Keratinocyte (primary cell): Measurements from ENCODE around the gene ASTN1. TPM values are rescaled to one million over a fixed set of nuclear protein-coding genes. Genes with fewer than 3 reads are reported as not detected.

Experiments used
- DNase-seq: peaks from one replicate; pipeline ENCODE4 v3.0.0-alpha.2; 2011; ENCODE audit warnings: low read depth, missing footprints, low spot score
- FAIRE-seq: peaks from 2 replicates; lab custom pipeline; 2011; peaks lifted over from hg19 to GRCh38; lab: Jason Lieb, UNC
- H2AFZ ChIP-seq: 2 replicates; pipeline ENCODE4 v1.6.0; 2012; ENCODE audit warnings: low read length, control low read depth, inconsistent platforms; ENCODE audit not compliant: control insufficient read depth
- H3K27ac ChIP-seq: 2 replicates; pipeline ENCODE4 v1.5.1; 2011; ENCODE audit warnings: low read length; ENCODE audit not compliant: control insufficient read depth, insufficient read depth
- H3K27me3 ChIP-seq: 3 replicates; pipeline ENCODE4 v1.6.0; 2011; ENCODE audit warnings: low read length; ENCODE audit not compliant: control insufficient read depth, insufficient read depth; ENCODE audit errors: extremely low read depth
- H3K36me3 ChIP-seq, 2 experiments: 2 replicates in 1 of 2; 3 replicates in 1 of 2; pipeline ENCODE4 v1.5.1; 2011; ENCODE audit warnings: low read length in 2 of 2, mild to moderate bottlenecking in 1 of 2; ENCODE audit not compliant: control insufficient read depth in 2 of 2, insufficient read depth in 2 of 2; ENCODE audit errors: extremely low read depth in 1 of 2
- H3K4me1 ChIP-seq: 3 replicates; pipeline ENCODE4 v1.5.1; 2011; ENCODE audit warnings: low read length; ENCODE audit not compliant: control insufficient read depth, insufficient read depth; ENCODE audit errors: extremely low read depth
- H3K4me2 ChIP-seq: 3 replicates; pipeline ENCODE4 v1.6.0; 2011; ENCODE audit warnings: low read depth, low read length; ENCODE audit not compliant: control insufficient read depth, insufficient read depth; ENCODE audit errors: extremely low read depth
- H3K4me3 ChIP-seq, 3 experiments: fragments of 200-600 bp in 1 of 3; sonication (generic) in 1 of 3; 2 replicates in 2 of 3; 3 replicates in 1 of 3; pipeline ENCODE4 v1.5.1; 2011 to 2016; ENCODE audit warnings: low read length in 3 of 3, mild to moderate bottlenecking in 3 of 3, control low read depth in 2 of 3, inconsistent platforms in 1 of 3, low read depth in 1 of 3, mixed read lengths in 1 of 3, mixed run types in 1 of 3, moderate library complexity in 1 of 3; ENCODE audit not compliant: control insufficient read depth in 2 of 3, insufficient read depth in 2 of 3; ENCODE audit errors: extremely low read depth in 1 of 3
- H3K79me2 ChIP-seq: 2 replicates; pipeline ENCODE4 v1.6.0; 2012; ENCODE audit warnings: low read length; ENCODE audit not compliant: control insufficient read depth, insufficient read depth
- H3K9ac ChIP-seq: 3 replicates; pipeline ENCODE4 v1.6.0; 2011; ENCODE audit warnings: low read length; ENCODE audit not compliant: control insufficient read depth, insufficient read depth; ENCODE audit errors: extremely low read depth
- H3K9me1 ChIP-seq: 3 replicates; pipeline ENCODE4 v1.6.0; 2011; ENCODE audit warnings: low read length; ENCODE audit not compliant: control insufficient read depth, insufficient read depth; ENCODE audit errors: extremely low read depth
- H3K9me3 ChIP-seq: 2 replicates; pipeline ENCODE4 v1.5.1; 2012; ENCODE audit warnings: low read depth, low read length; ENCODE audit not compliant: control insufficient read depth
- H4K20me1 ChIP-seq: 3 replicates; pipeline ENCODE4 v1.6.0; 2011; ENCODE audit warnings: low read length; ENCODE audit not compliant: control insufficient read depth, insufficient read depth; ENCODE audit errors: extremely low read depth
- CTCF ChIP-seq, 3 experiments: IDR thresholded peaks in 1 of 3; conservative IDR thresholded peaks in 1 of 3; optimal IDR thresholded peaks in 1 of 3; 2 replicates in 2 of 3; 3 replicates in 1 of 3; pipeline versions ENCODE3 to v1.5.1; 2011; ENCODE audit warnings: low read length in 3 of 3, mild to moderate bottlenecking in 3 of 3, moderate library complexity in 2 of 3, control low read depth in 1 of 3, inconsistent platforms in 1 of 3; ENCODE audit not compliant: insufficient read depth in 2 of 3; ENCODE audit errors: extremely low read depth in 1 of 3
- EZH2 ChIP-seq: IDR thresholded peaks from one replicate; pipeline ENCODE4 v1.6.1; 2012; ENCODE audit warnings: inconsistent platforms, mild to moderate bottlenecking, low read length, moderate library complexity
- dilution Hi-C: fragments of 300-500 bp; cut with MboI; formaldehyde crosslinking; loops from one replicate; pipeline ENCODE4 v1.7.0; 2020; ENCODE audit warnings: low sequenced_read_pairs; ENCODE audit not compliant: extremely low pct_ligation_motif_present
- polyA plus RNA-seq, 5 experiments: library from polyadenylated mRNA; depleted of rRNA in 3 of 5; stranded (reverse) in 3 of 5; stranded (forward) in 1 of 5; unstranded in 1 of 5; fragments of >200 nt; gene quantifications; 1 replicate in 1 of 5; 2 replicates in 3 of 5; 3 replicates in 1 of 5; pipeline versions ENCODE4 v1.2.1 to v1.2.3, GENCODE V29; 2011 to 2012; ENCODE audit warnings: missing spikeins in 2 of 5, low read depth in 1 of 5, low replicate concordance in 1 of 5

Gene ASTN1
- polyA plus RNA-seq, 1 donor (not counting 4 experiments of a cell fraction or from before 2014, with no cell fraction given): 0.08 TPM

- FAIRE-seq: no peak
- no peaks in the 10 kb centered on the region for H3K27me3 ChIP-seq
Measured at GRCh38 chr1:176850871-176851270, 313.6 kb downstream of the ASTN1 start.

GRCh38 chr1:176849281-176849680 lies 315.2 kb downstream of the ASTN1 start:
- no peaks in the 10 kb centered on the region for H3K36me3 ChIP-seq
- H3K4me3 ChIP-seq: no peak overlapping the region
- no peaks in the 10 kb centered on the region for H3K79me2 ChIP-seq
- FAIRE-seq (no peak), DNase-seq (no peak)
- H3K27ac ChIP-seq: no peak overlapping the region
- no peak overlapping the region for H3K4me2 ChIP-seq
- H3K9me1 ChIP-seq: no peaks in the 10 kb centered on the region
- dilution Hi-C loops: no loop called here
- H2AFZ ChIP-seq: no peak overlapping the region
- no peak overlapping the region for H3K9ac ChIP-seq
- H3K27me3 ChIP-seq: peaks cover 4% of the 10 kb centered on the region
- H3K9me3 ChIP-seq: no peaks in the 10 kb centered on the region
- TF ChIP-seq EZH2: no peak
- no peak for TF ChIP-seq CTCF (optimal IDR thresholded peaks at IDR 0.05 in 1 of 3, IDR thresholded peaks at IDR 0.05 in 1 of 3, conservative IDR thresholded peaks at IDR 0.05 in 1 of 3; ENCODE audit: extremely low read depth in 1 of 3, insufficient read depth in 2 of 3, low read length in 3 of 3)
- H4K20me1 ChIP-seq: no peaks in the 10 kb centered on the region
- H3K4me1 ChIP-seq: no peaks in the 10 kb centered on the region

More at GRCh38 chr1:176850871-176851270, 313.6 kb downstream of the ASTN1 start:
- no peak overlapping the region for H3K4me3 ChIP-seq
- no peaks in the 10 kb centered on the region for H3K4me1 ChIP-seq
- dilution Hi-C loops: no loop called here
- no peaks in the 10 kb centered on the region for H3K9me1 ChIP-seq
- no peak overlapping the region for H3K27ac ChIP-seq
- no peak overlapping the region for H3K4me2 ChIP-seq
- H3K9me3 ChIP-seq: no peaks in the 10 kb centered on the region
- TF ChIP-seq CTCF (optimal IDR thresholded peaks at IDR 0.05 in 1 of 3, IDR thresholded peaks at IDR 0.05 in 1 of 3, conservative IDR thresholded peaks at IDR 0.05 in 1 of 3; ENCODE audit: extremely low read depth in 1 of 3, insufficient read depth in 2 of 3, low read length in 3 of 3) (no peak), EZH2 (no peak)
- H3K79me2 ChIP-seq: no peaks in the 10 kb centered on the region
- H3K36me3 ChIP-seq: no peaks in the 10 kb centered on the region
- H3K9ac ChIP-seq: no peak overlapping the region
- no peak overlapping the region for H2AFZ ChIP-seq
- DNase-seq: no peak
- H4K20me1 ChIP-seq: no peaks in the 10 kb centered on the region
